Measurements from ENCODE around the gene FCER2.
A peak's percentile ranks its signal among the peaks of the same experiment; 100 is the strongest.

FCER2 gene

GRCh38 chr19:7645163-7645562 is 56.8 kb downstream of the FCER2 start:
- no peak for DNase-seq

- no peak for DNase-seq
Measured at GRCh38 chr19:7644550-7644877, 57.4 kb downstream of the FCER2 start.

- DNase-seq: peak; percentile 23
Measured at GRCh38 chr19:7643629-7644549, 58.0 kb downstream of the FCER2 start.

- DNase-seq: no peak
Measured at GRCh38 chr19:7643031-7643415, 58.9 kb downstream of the FCER2 start.

GRCh38 chr19:7642295-7643030 is 59.5 kb downstream of the FCER2 start:
- no peak for DNase-seq

GRCh38 chr19:7641290-7642276 is 60.3 kb downstream of the FCER2 start:
- no peak for DNase-seq

- no peak for DNase-seq
Measured at GRCh38 chr19:7640803-7641202, 61.1 kb downstream of the FCER2 start.

- no peak for DNase-seq
Measured at GRCh38 chr19:7639863-7640348, 62.0 kb downstream of the FCER2 start.

- no peak for DNase-seq
Measured at GRCh38 chr19:7638802-7639465, 63.0 kb downstream of the FCER2 start.

All from CD4-positive, alpha-beta T cell treated with Interleukin-6 for 4 hours (primary cell).